PC-9 (cell line): Measurements from ENCODE around the gene HOXD11. TPM values are rescaled to one million over a fixed set of nuclear protein-coding genes. Genes with fewer than 3 reads are reported as not detected.

Source experiments
- BruUV-seq: library from RNA; stranded (reverse); fragments of 400-500 nt; replicated peaks from 2 replicates; lab custom pipeline; 2021; lab: Mats Ljungman, UMichigan
- CTCF ChIA-PET: fragments of 300-600 bp; sonication (Branson Sonifier 250); formaldehyde crosslinking; loops from one replicate; lab custom pipeline; 2022; ENCODE audit warnings: antibody characterized with exemption; lab: Charles Lee
- POLR2A ChIA-PET: fragments of 300-600 bp; sonication (Branson Sonifier 250); formaldehyde crosslinking; loops from one replicate; lab custom pipeline; 2022; ENCODE audit warnings: antibody characterized with exemption; ENCODE audit not compliant: unreplicated experiment; lab: Charles Lee
- DNase-seq, 2 experiments: peaks; one replicate each; pipeline versions ENCODE4 v3.0.0 to v3.0.0-alpha.2; 2015 to 2022; ENCODE audit warnings: mixed read lengths in 1 of 2
- H2AFZ ChIP-seq: fragments of 200-600 bp; sonication (generic); 2 replicates; pipeline ENCODE4 v1.8.1; 2017; ENCODE audit warnings: antibody characterized with exemption
- H3F3A ChIP-seq: fragments of 200-600 bp; sonication (generic); 2 replicates; pipeline ENCODE4 v1.8.1; 2017; ENCODE audit warnings: antibody characterized with exemption, mild to moderate bottlenecking, low read depth; ENCODE audit not compliant: insufficient read depth
- H3K27ac ChIP-seq: fragments of 200-600 bp; sonication (generic); 2 replicates; pipeline ENCODE4 v1.6.1; 2016; ENCODE audit warnings: mixed run types
- H3K27me3 ChIP-seq: fragments of 200-600 bp; sonication (generic); 2 replicates; pipeline ENCODE4 v1.6.1; 2016; ENCODE audit warnings: low read depth, mixed run types; ENCODE audit not compliant: insufficient read depth
- H3K36me3 ChIP-seq: fragments of 200-600 bp; sonication (generic); 2 replicates; pipeline ENCODE4 v1.6.1; 2016; ENCODE audit warnings: low read depth, mixed run types
- H3K4me1 ChIP-seq: fragments of 200-600 bp; sonication (generic); replicated peaks from 2 replicates; pipeline ENCODE4 v1.6.1; 2016; ENCODE audit warnings: mixed run types; ENCODE audit not compliant: insufficient read depth
- H3K4me2 ChIP-seq: fragments of 200-600 bp; sonication (generic); 2 replicates; pipeline ENCODE4 v1.6.1; 2017; ENCODE audit warnings: mixed run types
- H3K4me3 ChIP-seq: fragments of 200-600 bp; sonication (generic); 2 replicates; pipeline ENCODE4 v1.6.1; 2016; ENCODE audit warnings: mixed run types
- H3K79me2 ChIP-seq: fragments of 200-600 bp; sonication (generic); 2 replicates; pipeline ENCODE4 v1.6.1; 2017; ENCODE audit warnings: low read depth, mixed run types
- H3K9me2 ChIP-seq: fragments of 200-600 bp; sonication (generic); 2 replicates; pipeline ENCODE4 v1.8.1; 2017; ENCODE audit warnings: mild to moderate bottlenecking; ENCODE audit not compliant: insufficient read depth
- H3K9me3 ChIP-seq: fragments of 200-600 bp; sonication (generic); 2 replicates; pipeline ENCODE4 v1.8.1; 2016; ENCODE audit warnings: low read depth; ENCODE audit not compliant: insufficient read depth
- H4K20me1 ChIP-seq: fragments of 200-600 bp; sonication (generic); 2 replicates; pipeline ENCODE4 v1.8.1; 2017; ENCODE audit not compliant: insufficient read depth
- CTCF ChIP-seq: fragments of 200-600 bp; sonication (generic); conservative IDR thresholded peaks from 2 replicates; pipeline ENCODE4 v1.6.1; 2017; ENCODE audit warnings: mixed run types, antibody characterized with exemption, mild to moderate bottlenecking, moderate library complexity
- EZH2 ChIP-seq: fragments of 200-600 bp; sonication (generic); IDR thresholded peaks from 2 replicates; pipeline ENCODE4 v1.8.0; 2017; ENCODE audit warnings: antibody characterized with exemption, low read depth
- intact Hi-C: fragments of 100-400 bp; cut with micrococcal nuclease; formaldehyde crosslinking; loops from one replicate; pipeline ENCODE4 v1.10.0; 2022; ENCODE audit not compliant: unreplicated experiment
- total RNA-seq: library from RNA; stranded (reverse); gene quantifications from 2 replicates; pipeline ENCODE4 v1.2.3, GENCODE V29; 2021

HOXD11 gene
- total RNA-seq, 1 experiment from 2014 or later = not detected

DNA sequence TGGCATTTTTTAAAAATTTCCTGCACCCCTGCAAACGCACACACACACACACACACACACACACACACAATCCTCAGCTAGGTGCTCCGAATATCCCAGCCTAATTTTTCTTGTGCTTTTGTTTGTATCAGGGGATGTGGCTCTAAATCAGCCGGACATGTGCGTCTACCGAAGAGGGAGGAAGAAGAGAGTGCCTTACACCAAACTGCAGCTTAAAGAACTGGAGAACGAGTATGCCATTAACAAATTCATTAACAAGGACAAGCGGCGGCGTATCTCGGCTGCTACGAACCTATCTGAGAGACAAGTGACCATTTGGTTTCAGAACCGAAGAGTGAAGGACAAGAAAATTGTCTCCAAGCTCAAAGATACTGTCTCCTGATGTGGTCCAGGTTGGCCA is 12.7 kb upstream of the HOXD11 start:
- 0 out of 2 replicates have a peak overlapping the region, but pooled peaks have one; percentile 11 for H2AFZ ChIP-seq
- CTCF ChIA-PET = no interaction called here
- no peaks in the 10 kb centered on the region for H3K9me2 ChIP-seq
- H3K27me3 ChIP-seq = peaks cover 64% of the 10 kb centered on the region
- intact Hi-C loops = loop anchor here (10.0 kb wide), 1 partner anchor 1630 kb away; no protein-coding TSS in a partner anchor
- H3K9me3 ChIP-seq = no peaks in the 10 kb centered on the region
- TF ChIP-seq EZH2 (no peak), CTCF (no peak)
- POLR2A ChIA-PET = interaction anchor here (0.6 to 0.7 kb wide), 2 partner anchors 918 to 1111 kb away, joined by 7 to 9 read pairs; no protein-coding TSS in a partner anchor
- no peak overlapping the region for H3K4me2 ChIP-seq
- H3K27ac ChIP-seq = no peak overlapping the region
- H3F3A ChIP-seq = no peaks in the 10 kb centered on the region
- H4K20me1 ChIP-seq = no peaks in the 10 kb centered on the region
- DNase-seq = no peak
- H3K79me2 ChIP-seq = no peaks in the 10 kb centered on the region
- BruUV-seq = no TSS peak
- no peak overlapping the region for H3K4me3 ChIP-seq
- H3K4me1 ChIP-seq = peaks cover 13% of the 10 kb centered on the region; the same call in 1 of the 2 replicates
- no peaks in the 10 kb centered on the region for H3K36me3 ChIP-seq

- BruUV-seq = no TSS peak
- TF ChIP-seq EZH2 (no peak), CTCF (no peak)
- Histone ChIP-seq H4K20me1 (no peaks in the 10 kb centered on the region), H3F3A (no peaks in the 10 kb centered on the region), H3K36me3 (no peaks in the 10 kb centered on the region), H3K27me3 (peaks cover 53% of the 10 kb centered on the region), H3K9me3 (no peaks in the 10 kb centered on the region), H3K4me3 (no peak overlapping the region), H3K4me1 (peaks cover 13% of the 10 kb centered on the region; the same call in 1 of the 2 replicates), H3K27ac (no peak overlapping the region), H3K9me2 (no peaks in the 10 kb centered on the region), H3K79me2 (no peaks in the 10 kb centered on the region), H2AFZ (no peak overlapping the region), H3K4me2 (no peak overlapping the region)
- DNase-seq = no peak
- intact Hi-C loops = loop anchor here (5.0 to 10.0 kb wide), 2 partner anchors 1063 to 1631 kb away; no protein-coding TSS in a partner anchor
- ChIA-PET CTCF (no interaction called here), POLR2A (no interaction called here)
These were observed 11.7 kb upstream of the HOXD11 start for GRCh38 chr2:176095421-176095820.

DNA sequence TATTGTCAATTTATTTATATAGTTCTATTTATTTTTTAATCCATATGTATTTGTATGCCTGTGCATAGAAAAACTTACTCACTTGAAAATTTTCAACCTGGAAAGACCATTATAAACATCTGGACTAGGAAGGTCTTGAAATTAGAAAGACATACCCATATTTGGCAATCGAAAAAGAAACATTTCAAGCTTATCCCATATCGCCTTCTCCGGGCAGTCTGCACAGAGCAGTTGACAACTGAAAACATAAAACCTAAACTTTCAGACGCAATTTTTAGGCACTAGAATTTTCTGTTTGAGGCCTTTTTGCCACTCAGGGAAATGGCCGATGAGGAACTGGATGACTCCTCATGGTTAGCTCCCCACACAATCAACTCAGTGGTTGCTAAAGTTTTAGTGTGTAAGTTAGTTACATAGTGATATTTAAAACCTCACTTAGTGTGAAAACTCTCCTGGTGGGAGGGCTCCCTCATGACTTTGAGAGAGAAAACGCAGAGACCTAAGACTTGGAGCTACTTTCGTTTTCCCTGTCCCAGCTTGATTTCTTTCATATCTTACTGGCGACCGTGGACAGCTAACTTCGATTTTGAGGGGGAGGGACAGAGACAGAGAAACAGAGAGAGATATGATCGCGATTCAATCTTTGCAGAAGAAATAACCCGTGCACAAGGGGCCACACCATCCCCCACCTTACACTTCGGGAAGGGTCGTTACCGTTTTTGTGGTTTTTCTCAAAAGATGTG is 10.7 kb upstream of the HOXD11 start:
- H3K79me2 ChIP-seq = no peaks in the 10 kb centered on the region
- peak overlapping the region; percentile 90 for H3K4me2 ChIP-seq
- no TSS peak for BruUV-seq
- DNase-seq = no peak
- H3F3A ChIP-seq = no peaks in the 10 kb centered on the region
- peak overlapping the region; percentile 91 for H2AFZ ChIP-seq
- TF ChIP-seq CTCF (no peak), EZH2 (no peak)
- POLR2A ChIA-PET = interaction anchor here (0.6 kb wide), 1 partner anchor 682 kb away, joined by 3 read pairs; no protein-coding TSS in a partner anchor
- peaks cover 45% of the 10 kb centered on the region for H3K27me3 ChIP-seq
- no peak overlapping the region for H3K27ac ChIP-seq
- peaks cover 13% of the 10 kb centered on the region; the same call in 1 of the 2 replicates for H3K4me1 ChIP-seq
- H3K9me2 ChIP-seq = no peaks in the 10 kb centered on the region
- CTCF ChIA-PET = interaction anchor here (0.6 to 2.3 kb wide), 6 partner anchors 14 to 845 kb away, joined by 3 to 22 read pairs (median 3); no protein-coding TSS in a partner anchor
- H3K36me3 ChIP-seq = no peaks in the 10 kb centered on the region
- H4K20me1 ChIP-seq = no peaks in the 10 kb centered on the region
- intact Hi-C loops = loop anchor here (2.0 to 10.0 kb wide), 3 partner anchors 844 to 1632 kb away; no protein-coding TSS in a partner anchor
- no peaks in the 10 kb centered on the region for H3K9me3 ChIP-seq
- peak overlapping the region; percentile 65 for H3K4me3 ChIP-seq
